ENCODE data around the gene PTPRA.

PTPRA gene

GRCh38 chr20:2946988-2947961 is 74.0 kb downstream of the PTPRA start:
- peak; percentile 80 for DNase-seq

GRCh38 chr20:2948968-2949367 is 75.7 kb downstream of the PTPRA start:
- DNase-seq, result no peak

- DNase-seq, result no peak
Observed at GRCh38 chr20:2952766-2953165, 79.5 kb downstream of the PTPRA start.

- DNase-seq, result peak; percentile 59
Observed at GRCh38 chr20:2955257-2955970, 82.1 kb downstream of the PTPRA start.

GRCh38 chr20:2956480-2956879 is 83.2 kb downstream of the PTPRA start:
- DNase-seq, result no peak

GRCh38 chr20:2967841-2968240 is 94.6 kb downstream of the PTPRA start:
- no peak for DNase-seq

- DNase-seq, result no peak
Observed at GRCh38 chr20:2972126-2972525, 98.8 kb downstream of the PTPRA start.

GRCh38 chr20:2973574-2973973 is 100.3 kb downstream of the PTPRA start:
- no peak for DNase-seq

- DNase-seq, result no peak
Observed at GRCh38 chr20:2978519-2978918, 105.2 kb downstream of the PTPRA start.

GRCh38 chr20:2981646-2982045 is 108.4 kb downstream of the PTPRA start:
- no peak for DNase-seq

- DNase-seq, result no peak
Observed at GRCh38 chr20:2983508-2983907, 110.2 kb downstream of the PTPRA start.

GRCh38 chr20:2984028-2984501 is 110.8 kb downstream of the PTPRA start:
- no peak for DNase-seq

GRCh38 chr20:2984956-2985661 is 111.8 kb downstream of the PTPRA start:
- DNase-seq, result no peak

GRCh38 chr20:2986466-2986865 is 113.2 kb downstream of the PTPRA start:
- no peak for DNase-seq

GRCh38 chr20:2987861-2988260 is 114.6 kb downstream of the PTPRA start:
- DNase-seq, result no peak

GRCh38 chr20:2991532-2991931 is 118.3 kb downstream of the PTPRA start:
- DNase-seq, result no peak

GRCh38 chr20:2993250-2993649 is 120.0 kb downstream of the PTPRA start:
- DNase-seq, result no peak

- no peak for DNase-seq
Observed at GRCh38 chr20:2995796-2996195, 122.5 kb downstream of the PTPRA start.

- DNase-seq, result no peak
Observed at GRCh38 chr20:2998728-2999127, 125.4 kb downstream of the PTPRA start.

GRCh38 chr20:3000852-3001523 is 127.7 kb downstream of the PTPRA start:
- DNase-seq, result peak; percentile 85

GRCh38 chr20:3003416-3003815 is 130.1 kb downstream of the PTPRA start:
- no peak for DNase-seq

GRCh38 chr20:3010985-3011723 is 137.9 kb downstream of the PTPRA start:
- no peak for DNase-seq

Data from hematopoietic multipotent progenitor cell treated with erythropoietin and hydrocortisone succinate and interleukin-3 and kit ligand, for 8 days (in vitro differentiated cells).